Regular cardiac myocyte (primary cell): ENCODE measurements around the gene ZNF783. TPM values are rescaled to one million over a fixed set of nuclear protein-coding genes. Genes with fewer than 3 reads are reported as not detected.

Experiments used
- total RNA-seq: library from RNA; depleted of rRNA; stranded (reverse); fragments of >200 nt; gene quantifications from 2 replicates; pipeline ENCODE4 v1.2.3, GENCODE V29; 2014

ZNF783 gene
- total RNA-seq, result 7.3 and 13.8 TPM in 2 replicates

DNA sequence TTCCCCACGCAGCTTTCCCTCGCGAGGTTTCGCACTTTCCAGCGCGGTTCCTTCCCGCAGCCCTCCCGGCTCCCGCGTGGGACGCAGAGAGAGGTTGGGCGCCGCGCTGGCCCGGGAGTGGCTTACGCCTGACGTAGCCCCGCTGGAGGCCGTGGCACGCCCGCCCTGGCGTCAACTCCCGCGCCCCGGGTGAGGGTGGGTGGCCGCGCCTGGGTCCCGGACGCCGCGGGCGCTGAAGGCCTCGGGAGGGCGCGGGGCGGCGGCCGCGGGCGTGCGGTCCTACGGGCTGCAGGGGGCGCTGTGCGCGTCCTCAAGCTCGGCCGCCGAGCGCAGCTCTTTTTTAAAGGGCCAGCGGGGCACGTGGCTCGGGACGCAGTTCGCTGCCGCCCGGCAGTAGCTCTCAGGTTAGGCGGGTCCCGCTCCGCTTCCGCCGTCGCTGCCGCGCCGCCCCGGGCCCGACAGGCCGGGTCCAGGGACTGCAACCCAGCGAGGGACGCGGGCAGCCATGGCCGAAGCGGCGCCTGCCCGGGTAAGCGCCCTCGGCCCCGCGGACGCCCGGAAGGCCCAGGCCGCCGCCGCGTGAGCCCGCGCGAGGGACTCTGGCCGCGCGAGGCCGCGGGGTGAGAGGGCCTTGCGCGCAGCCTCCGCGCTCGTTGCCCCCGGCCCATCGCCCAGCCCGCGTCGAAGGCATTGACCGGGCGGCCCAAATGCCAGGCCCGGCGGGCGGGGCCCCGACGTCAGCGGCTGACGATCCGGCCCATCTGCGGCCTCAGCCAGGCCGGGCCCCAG lies at the start of gene ZNF783:
Gene ZNF783, plus strand, starts transcription at position 368 of the 789 bp plus-strand sequence. Its CDS starts 138 bp downstream, at position 506.

DNA sequence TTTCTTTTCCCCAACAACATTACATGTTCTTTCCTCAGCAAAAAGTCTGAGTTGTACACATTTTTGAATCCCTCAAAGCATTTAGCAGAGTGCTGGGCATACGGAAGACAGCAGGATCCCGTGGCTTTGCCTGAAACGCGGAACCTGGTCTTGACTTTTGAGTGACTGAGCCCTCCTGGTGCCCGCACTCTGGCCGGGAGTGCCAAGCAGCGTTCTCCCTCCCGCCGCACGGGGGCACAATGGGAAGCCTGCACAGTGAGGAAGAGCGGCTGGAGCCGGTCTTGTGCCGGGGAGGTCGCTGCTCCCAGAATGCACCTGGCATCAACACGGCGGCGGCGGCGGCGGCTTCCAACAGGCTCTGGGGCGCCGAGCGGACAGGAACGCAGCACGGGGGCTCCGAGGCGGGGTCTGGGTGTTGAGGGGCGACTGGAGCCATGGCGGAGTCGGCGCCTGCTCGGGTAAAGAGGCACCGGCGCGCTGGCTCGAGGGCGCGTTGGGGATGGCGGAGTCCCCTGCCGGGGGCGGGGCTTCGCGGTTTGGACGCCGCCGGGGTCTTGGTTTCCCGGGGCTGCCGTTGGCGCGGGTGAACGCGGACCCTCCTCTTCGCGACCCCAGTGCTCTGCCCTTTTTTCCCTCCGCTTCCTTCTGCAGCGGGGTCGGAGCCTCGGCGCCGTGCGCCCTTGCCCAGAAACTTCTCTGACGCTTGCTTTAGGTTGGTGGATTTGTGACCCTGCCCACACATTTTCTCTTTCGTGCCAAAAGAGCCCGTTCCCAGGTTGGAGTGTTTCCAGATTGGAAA lies 22.5 kb upstream of the ZNF783 start, which contains the start of gene ZNF212:
Gene ZNF212, plus strand, starts transcription at position 307 of the 799 bp plus-strand sequence. Its CDS starts 128 bp downstream, at position 435.

Other genes with a start within 250 kb of the ZNF783 start
- gene PDIA4, start 233.7 kb upstream of the ZNF783 start, total RNA-seq, result 558 and 610 TPM in 2 replicates
- 4.8 and 8.4 TPM in 2 replicates for gene ZNF786, start 171.5 kb upstream of the ZNF783 start, total RNA-seq
- gene ZNF425, start 135.9 kb upstream of the ZNF783 start, total RNA-seq, result 3.1 and 3.4 TPM in 2 replicates
- gene ZNF398, start 114.7 kb upstream of the ZNF783 start, total RNA-seq, result 6.2 and 9.6 TPM in 2 replicates
- gene ZNF282, start 66.7 kb upstream of the ZNF783 start, total RNA-seq, result 16.1 and 18.4 TPM in 2 replicates
- gene ZNF212, start 22.5 kb upstream of the ZNF783 start, total RNA-seq, result 3.9 and 5.6 TPM in 2 replicates
- 3.7 and 5.8 TPM in 2 replicates for gene ZNF777, start 198.9 kb downstream of the ZNF783 start, total RNA-seq
- gene ZNF746, start 235.6 kb downstream of the ZNF783 start, total RNA-seq, result 13.2 and 19.7 TPM in 2 replicates